Activated B cell treated with CpG ODN at 0.5 μM for 24 hours (primary cell): ENCODE measurements around the gene MLEC. TPM values are rescaled to one million over a fixed set of nuclear protein-coding genes. Genes with fewer than 3 reads are reported as not detected.

Experiments
- ATAC-seq: fragments of 200-7000 bp; cut with Tn5 transposase; one replicate; pipeline ENCODE4 v1.10.0; 2021; ENCODE audit warnings: low read depth, mild to moderate bottlenecking, moderate library complexity
- CTCF ChIA-PET: fragments of 350-600 bp; sonication (Branson Sonifier 250); formaldehyde crosslinking; loops from one replicate; lab custom pipeline; 2021; ENCODE audit warnings: antibody characterized with exemption; lab: Charles Lee
- POLR2A ChIA-PET: fragments of 350-600 bp; sonication (Branson Sonifier 250); formaldehyde crosslinking; loops from one replicate; lab custom pipeline; 2021; ENCODE audit warnings: antibody characterized with exemption; lab: Charles Lee
- DNase-seq: peaks from one replicate; pipeline ENCODE4 v3.0.0; 2022
- H3K27ac Mint-ChIP-seq: one replicate; pipeline ENCODE4 v1.8.0; 2020; ENCODE audit warnings: mixed read lengths
- H3K27me3 Mint-ChIP-seq: one replicate; pipeline ENCODE4 v1.8.0; 2021; ENCODE audit warnings: mixed read lengths
- H3K36me3 Mint-ChIP-seq: one replicate; pipeline ENCODE4 v1.8.0; 2021; ENCODE audit warnings: low read depth, mixed read lengths
- H3K4me1 Mint-ChIP-seq: one replicate; pipeline ENCODE4 v1.8.0; 2021; ENCODE audit warnings: mixed read lengths
- H3K4me3 Mint-ChIP-seq: one replicate; pipeline ENCODE4 v1.8.0; 2020; ENCODE audit warnings: mild to moderate bottlenecking, mixed read lengths
- H3K9me3 Mint-ChIP-seq: one replicate; pipeline ENCODE4 v1.8.0; 2020; ENCODE audit warnings: mixed read lengths
- intact Hi-C: fragments of 100-400 bp; cut with micrococcal nuclease; formaldehyde crosslinking; loops from one replicate; pipeline ENCODE4 v1.15.1; 2024
- total RNA-seq: library from RNA; stranded (reverse); gene quantifications from 2 replicates; pipeline ENCODE4 v1.2.3, GENCODE V29; 2022
- TF ChIP-seq, protein P1 (sequence below): fragments of 200-600 bp; IDR thresholded peaks from one replicate; pipeline ENCODE4 v1.8.0; 2022; ENCODE audit warnings: antibody characterized with exemption, mild to moderate bottlenecking

MLEC gene
- total RNA-seq, 1 donor from 2014 or later, result 69.6 TPM

DNA sequence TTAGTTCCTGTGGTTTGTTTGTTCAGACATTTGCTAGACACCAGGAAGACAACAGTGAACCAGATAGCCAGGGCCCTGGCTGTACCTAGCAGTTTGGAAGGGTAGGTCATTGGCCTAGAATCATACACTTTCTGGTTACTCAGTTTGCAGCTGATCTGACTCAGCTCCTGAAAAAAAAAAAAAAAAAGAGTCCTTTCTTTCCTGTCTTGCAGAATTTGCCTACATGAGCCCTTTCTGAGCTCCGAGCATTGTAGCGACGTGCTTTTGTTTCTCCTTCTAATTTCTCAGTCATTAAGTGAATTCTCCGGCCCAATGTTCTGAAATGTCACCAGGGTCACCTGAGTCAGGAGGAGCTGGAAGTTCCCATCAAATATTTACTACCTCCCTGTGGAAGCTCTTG, 44.1 kb upstream of the MLEC start:
- no peaks in the 10 kb centered on the region for H3K9me3 Mint-ChIP-seq
- TF ChIP-seq, protein P1, sequence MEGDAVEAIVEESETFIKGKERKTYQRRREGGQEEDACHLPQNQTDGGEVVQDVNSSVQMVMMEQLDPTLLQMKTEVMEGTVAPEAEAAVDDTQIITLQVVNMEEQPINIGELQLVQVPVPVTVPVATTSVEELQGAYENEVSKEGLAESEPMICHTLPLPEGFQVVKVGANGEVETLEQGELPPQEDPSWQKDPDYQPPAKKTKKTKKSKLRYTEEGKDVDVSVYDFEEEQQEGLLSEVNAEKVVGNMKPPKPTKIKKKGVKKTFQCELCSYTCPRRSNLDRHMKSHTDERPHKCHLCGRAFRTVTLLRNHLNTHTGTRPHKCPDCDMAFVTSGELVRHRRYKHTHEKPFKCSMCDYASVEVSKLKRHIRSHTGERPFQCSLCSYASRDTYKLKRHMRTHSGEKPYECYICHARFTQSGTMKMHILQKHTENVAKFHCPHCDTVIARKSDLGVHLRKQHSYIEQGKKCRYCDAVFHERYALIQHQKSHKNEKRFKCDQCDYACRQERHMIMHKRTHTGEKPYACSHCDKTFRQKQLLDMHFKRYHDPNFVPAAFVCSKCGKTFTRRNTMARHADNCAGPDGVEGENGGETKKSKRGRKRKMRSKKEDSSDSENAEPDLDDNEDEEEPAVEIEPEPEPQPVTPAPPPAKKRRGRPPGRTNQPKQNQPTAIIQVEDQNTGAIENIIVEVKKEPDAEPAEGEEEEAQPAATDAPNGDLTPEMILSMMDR, result no peak
- DNase-seq, result no peak
- H3K4me1 Mint-ChIP-seq, result peaks cover 13% of the 10 kb centered on the region
- ChIA-PET POLR2A (no interaction called here), CTCF (no interaction called here)
- ATAC-seq, result no peak
- H3K27ac Mint-ChIP-seq, result no peak overlapping the region
- H3K4me3 Mint-ChIP-seq, result peak overlapping the region; percentile 24
- no peaks in the 10 kb centered on the region for H3K36me3 Mint-ChIP-seq
- intact Hi-C loops, result loop anchor here (5.0 kb wide), 1 partner anchor 454 kb away; no protein-coding TSS in a partner anchor
- peaks cover 51% of the 10 kb centered on the region for H3K27me3 Mint-ChIP-seq

GRCh38 chr12:120643574-120643973, 43.4 kb upstream of the MLEC start:
- TF ChIP-seq, protein P1, result no peak
- ChIA-PET CTCF (no interaction called here), POLR2A (no interaction called here)
- H3K9me3 Mint-ChIP-seq, result no peaks in the 10 kb centered on the region
- peaks cover 20% of the 10 kb centered on the region for H3K4me1 Mint-ChIP-seq
- ATAC-seq (no peak), DNase-seq (no peak)
- H3K27me3 Mint-ChIP-seq, result peaks cover 51% of the 10 kb centered on the region
- no peak overlapping the region for H3K27ac Mint-ChIP-seq
- intact Hi-C loops, result loop anchor here (5.0 kb wide), 1 partner anchor 454 kb away; no protein-coding TSS in a partner anchor
- no peak overlapping the region for H3K4me3 Mint-ChIP-seq
- no peaks in the 10 kb centered on the region for H3K36me3 Mint-ChIP-seq

GRCh38 chr12:120646044-120646443, 40.9 kb upstream of the MLEC start:
- Mint-ChIP-seq H3K27ac (no peak overlapping the region), H3K36me3 (no peaks in the 10 kb centered on the region), H3K9me3 (no peaks in the 10 kb centered on the region), H3K4me1 (peaks cover 32% of the 10 kb centered on the region), H3K4me3 (no peak overlapping the region), H3K27me3 (peaks cover 66% of the 10 kb centered on the region)
- ChIA-PET POLR2A (interaction anchor here (1.4 to 4.4 kb wide), 3 partner anchors 32 to 65 kb away, joined by 6 to 59 read pairs (median 6); partner anchors contain the start of genes MLEC and POP5), CTCF (interaction anchor here (0.6 to 5.9 kb wide), 21 partner anchors 9 to 326 kb away, joined by 3 to 63 read pairs (median 6); partner anchors contain the start of genes MLEC, POP5 and UNC119B)
- TF ChIP-seq, protein P1, result no peak
- no peak for ATAC-seq
- DNase-seq, result no peak
- intact Hi-C loops, result loop anchor here (5.0 kb wide), 3 partner anchors 209 to 466 kb away; partner anchors contain the start of genes COX6A1 and SPPL3

- H3K36me3 Mint-ChIP-seq, result no peaks in the 10 kb centered on the region
- no peaks in the 10 kb centered on the region for H3K9me3 Mint-ChIP-seq
- no peak for DNase-seq
- peaks cover 26% of the 10 kb centered on the region for H3K4me1 Mint-ChIP-seq
- H3K4me3 Mint-ChIP-seq, result no peak overlapping the region
- CTCF ChIA-PET, result interaction anchor here (0.6 to 5.9 kb wide), 22 partner anchors 9 to 550 kb away, joined by 3 to 63 read pairs (median 6); partner anchors contain the start of genes MLEC, POP5 and UNC119B
- no peak for ATAC-seq
- POLR2A ChIA-PET, result interaction anchor here (0.7 to 4.4 kb wide), 6 partner anchors 30 to 66 kb away, joined by 3 to 59 read pairs (median 6); partner anchors contain the start of genes MLEC, POP5 and UNC119B
- H3K27ac Mint-ChIP-seq, result no peak overlapping the region
- H3K27me3 Mint-ChIP-seq, result peaks cover 59% of the 10 kb centered on the region
- TF ChIP-seq, protein P1, result no peak
- intact Hi-C loops, result loop anchor here (1.0 to 5.0 kb wide), 9 partner anchors 16 to 465 kb away; partner anchors contain the start of genes COX6A1 and SPPL3
These were observed 39.6 kb upstream of the MLEC start for GRCh38 chr12:120647375-120647755.
